ENCODE measurements around the gene ZNF670. TPM values are rescaled to one million over a fixed set of nuclear protein-coding genes. Genes with fewer than 3 reads are reported as not detected.

ZNF670 gene
- total and polyA plus RNA-seq, 9 of the 15 experiments (the other 6 are each of a cell fraction or from before 2014, with no cell fraction given), result 7.1 to 23.4 (median 11.8) TPM

DNA sequence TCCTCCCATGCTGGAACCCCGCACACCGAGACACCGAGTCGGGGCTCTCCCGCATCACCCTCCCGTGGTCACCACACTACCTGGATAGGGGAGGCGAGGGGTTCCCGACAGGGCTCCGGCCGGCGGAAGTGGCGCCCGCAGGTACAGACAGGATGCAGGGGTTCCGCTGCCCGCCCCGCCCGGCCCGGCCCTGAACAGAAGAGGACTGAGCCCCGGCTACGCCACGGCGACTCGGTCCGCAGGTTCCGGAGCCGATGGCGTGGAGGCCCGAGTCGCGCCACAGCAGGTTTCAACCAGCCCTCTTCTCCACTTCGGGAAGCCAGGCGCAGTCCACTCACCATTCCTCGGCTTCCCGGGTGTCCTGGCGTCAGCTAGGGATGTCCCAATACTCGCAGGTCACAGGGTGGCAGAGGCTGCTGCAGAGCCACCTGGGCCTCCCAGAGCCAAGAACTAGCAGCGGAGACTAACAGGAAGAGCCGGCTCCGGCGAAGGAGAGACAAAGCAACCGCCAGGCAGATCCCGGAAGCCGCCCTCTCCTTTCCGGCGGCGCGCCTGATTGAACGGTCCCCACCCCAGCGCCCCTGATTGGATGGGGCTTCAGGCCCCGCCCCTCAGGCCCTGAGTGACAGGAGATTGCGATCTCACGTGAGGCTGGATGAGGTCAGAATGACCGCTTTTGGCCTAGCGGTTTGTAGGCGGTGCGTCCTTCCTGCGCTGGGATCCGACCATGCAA is 25.4 kb upstream of the ZNF670 start, which contains the start of gene ZNF669 (continued):
- TF ChIP-seq, protein P1, sequence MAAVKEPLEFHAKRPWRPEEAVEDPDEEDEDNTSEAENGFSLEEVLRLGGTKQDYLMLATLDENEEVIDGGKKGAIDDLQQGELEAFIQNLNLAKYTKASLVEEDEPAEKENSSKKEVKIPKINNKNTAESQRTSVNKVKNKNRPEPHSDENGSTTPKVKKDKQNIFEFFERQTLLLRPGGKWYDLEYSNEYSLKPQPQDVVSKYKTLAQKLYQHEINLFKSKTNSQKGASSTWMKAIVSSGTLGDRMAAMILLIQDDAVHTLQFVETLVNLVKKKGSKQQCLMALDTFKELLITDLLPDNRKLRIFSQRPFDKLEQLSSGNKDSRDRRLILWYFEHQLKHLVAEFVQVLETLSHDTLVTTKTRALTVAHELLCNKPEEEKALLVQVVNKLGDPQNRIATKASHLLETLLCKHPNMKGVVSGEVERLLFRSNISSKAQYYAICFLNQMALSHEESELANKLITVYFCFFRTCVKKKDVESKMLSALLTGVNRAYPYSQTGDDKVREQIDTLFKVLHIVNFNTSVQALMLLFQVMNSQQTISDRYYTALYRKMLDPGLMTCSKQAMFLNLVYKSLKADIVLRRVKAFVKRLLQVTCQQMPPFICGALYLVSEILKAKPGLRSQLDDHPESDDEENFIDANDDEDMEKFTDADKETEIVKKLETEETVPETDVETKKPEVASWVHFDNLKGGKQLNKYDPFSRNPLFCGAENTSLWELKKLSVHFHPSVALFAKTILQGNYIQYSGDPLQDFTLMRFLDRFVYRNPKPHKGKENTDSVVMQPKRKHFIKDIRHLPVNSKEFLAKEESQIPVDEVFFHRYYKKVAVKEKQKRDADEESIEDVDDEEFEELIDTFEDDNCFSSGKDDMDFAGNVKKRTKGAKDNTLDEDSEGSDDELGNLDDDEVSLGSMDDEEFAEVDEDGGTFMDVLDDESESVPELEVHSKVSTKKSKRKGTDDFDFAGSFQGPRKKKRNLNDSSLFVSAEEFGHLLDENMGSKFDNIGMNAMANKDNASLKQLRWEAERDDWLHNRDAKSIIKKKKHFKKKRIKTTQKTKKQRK (IDR thresholded peaks at IDR 0.05; ENCODE audit: borderline replicate concordance, low read depth, low read length), result no peak
- TF ChIP-seq MBD2 (IDR thresholded peaks at IDR 0.05; ENCODE audit: borderline replicate concordance, low read depth) (peak; percentile 78; the same call in 1 of the 2 replicates), CREBBP (IDR thresholded peaks at IDR 0.05; ENCODE audit: low read depth, low read length) (no peak), JUNB (CRISPR knock-in tag; conservative IDR thresholded peaks at IDR 0.05) (no peak), KDM4B (IDR thresholded peaks at IDR 0.05; ENCODE audit: borderline replicate concordance in 2 of 2, low read depth in 1 of 2) (0 out of 4 replicates have a peak, but pooled peaks of 1 of the 2 experiments have one; percentile 31), GABPB2 (CRISPR knock-in tag; conservative IDR thresholded peaks at IDR 0.05) (no peak), ZNF764 (CRISPR knock-in tag; IDR thresholded peaks at IDR 0.05; ENCODE audit: low read depth) (no peak), BRF1 (IDR thresholded peaks at IDR 0.05; ENCODE audit: borderline replicate concordance, extremely low read depth, insufficient read length) (no peak), KAT7 (CRISPR knock-in tag; IDR thresholded peaks at IDR 0.05; ENCODE audit: borderline replicate concordance) (no peak), BCOR (IDR thresholded peaks at IDR 0.05) (peak; percentile 76), KDM5B (IDR thresholded peaks at IDR 0.05; ENCODE audit: insufficient replicate concordance, low read depth, low read length) (peak; percentile 93), CBX5 (IDR thresholded peaks at IDR 0.05; ENCODE audit: borderline replicate concordance, low read depth) (peak; percentile 81; the same call in 1 of the 2 replicates), WHSC1 (IDR thresholded peaks at IDR 0.05; ENCODE audit: low read length) (no peak), NFATC3 (IDR thresholded peaks at IDR 0.05) (no peak), ZNF75A (CRISPR knock-in tag; IDR thresholded peaks at IDR 0.05) (no peak), ZNF57 (CRISPR knock-in tag; IDR thresholded peaks at IDR 0.05) (no peak), HMGN3 (IDR thresholded peaks at IDR 0.05; ENCODE audit: borderline replicate concordance, extremely low read depth, insufficient read length, low read depth, low read length) (no peak), MCM5 (IDR thresholded peaks at IDR 0.05; ENCODE audit: low read depth) (no peak)
- TF ChIP-seq, protein P2, sequence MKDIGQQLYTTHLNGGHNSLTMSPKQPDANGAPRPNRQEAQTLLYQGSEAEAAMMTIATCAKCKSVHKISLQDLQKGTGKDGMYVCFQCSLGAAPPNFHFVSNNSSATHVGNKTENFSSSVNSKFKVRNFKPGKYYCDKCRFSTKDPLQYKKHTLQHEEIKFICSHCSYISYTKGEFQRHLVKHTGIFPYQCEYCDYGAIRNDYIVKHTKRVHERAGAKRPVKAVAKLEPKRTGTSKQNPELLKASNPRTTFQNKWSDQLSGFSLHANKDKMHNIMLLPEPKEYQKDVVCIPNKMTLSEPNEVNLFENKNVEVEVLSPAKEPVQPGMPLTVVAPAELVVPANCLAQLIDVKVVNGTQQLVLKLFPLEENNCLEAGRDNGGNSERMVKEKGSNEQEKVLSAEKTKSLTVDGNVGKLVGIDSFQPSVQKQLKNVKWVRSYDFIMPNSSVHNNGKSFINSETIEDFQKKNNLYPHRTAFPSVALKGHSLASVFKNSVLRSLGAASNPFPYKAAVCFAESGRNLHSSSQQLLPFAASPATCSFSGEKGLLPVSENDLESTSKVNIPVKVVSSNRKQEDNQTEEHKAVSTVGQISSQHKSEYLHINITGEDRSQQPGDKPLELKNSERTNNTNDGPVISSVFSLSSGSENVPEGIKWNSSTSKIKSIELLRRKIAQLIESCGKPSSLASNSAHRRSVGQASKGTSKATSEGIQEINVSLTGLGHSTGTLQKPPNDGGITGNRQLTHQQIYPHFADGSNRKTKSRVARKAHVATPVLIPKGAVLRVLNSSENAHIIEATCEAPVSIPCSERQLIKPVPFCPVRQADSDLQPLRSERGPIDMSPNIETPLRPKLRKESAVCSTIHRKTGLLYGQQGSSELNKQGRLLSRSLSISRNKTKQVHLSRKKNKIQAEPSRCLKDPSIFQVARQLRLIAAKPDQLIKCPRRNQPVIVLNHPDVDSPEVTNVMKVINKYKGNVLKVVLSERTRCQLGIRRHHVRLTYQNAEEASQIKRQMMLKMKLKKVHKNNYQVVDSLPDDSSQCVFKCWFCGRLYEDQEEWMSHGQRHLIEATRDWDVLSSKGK (CRISPR knock-in tag; IDR thresholded peaks at IDR 0.05), result no peak
- TF ChIP-seq, protein P3, sequence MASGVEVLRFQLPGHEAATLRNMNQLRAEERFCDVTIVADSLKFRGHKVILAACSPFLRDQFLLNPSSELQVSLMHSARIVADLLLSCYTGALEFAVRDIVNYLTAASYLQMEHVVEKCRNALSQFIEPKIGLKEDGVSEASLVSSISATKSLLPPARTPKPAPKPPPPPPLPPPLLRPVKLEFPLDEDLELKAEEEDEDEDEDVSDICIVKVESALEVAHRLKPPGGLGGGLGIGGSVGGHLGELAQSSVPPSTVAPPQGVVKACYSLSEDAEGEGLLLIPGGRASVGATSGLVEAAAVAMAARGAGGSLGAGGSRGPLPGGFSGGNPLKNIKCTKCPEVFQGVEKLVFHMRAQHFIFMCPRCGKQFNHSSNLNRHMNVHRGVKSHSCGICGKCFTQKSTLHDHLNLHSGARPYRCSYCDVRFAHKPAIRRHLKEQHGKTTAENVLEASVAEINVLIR (CRISPR knock-in tag; IDR thresholded peaks at IDR 0.05), result peak; percentile 68

Measured in K562 (cell line).